HTR-8/SVneo (cell line): Measurements from ENCODE around the gene SMIM20.
A peak's percentile ranks its signal among the peaks of the same experiment; 100 is the strongest.

Source experiments
- DNase-seq: peaks from one replicate; pipeline ENCODE4 v3.0.0; 2011; ENCODE audit warnings: low spot score, mixed read lengths; ENCODE audit not compliant: insufficient read length
- FAIRE-seq: peaks from 2 replicates; lab custom pipeline; 2011; peaks lifted over from hg19 to GRCh38; lab: Jason Lieb, UNC

The SMIM20 gene

DNA sequence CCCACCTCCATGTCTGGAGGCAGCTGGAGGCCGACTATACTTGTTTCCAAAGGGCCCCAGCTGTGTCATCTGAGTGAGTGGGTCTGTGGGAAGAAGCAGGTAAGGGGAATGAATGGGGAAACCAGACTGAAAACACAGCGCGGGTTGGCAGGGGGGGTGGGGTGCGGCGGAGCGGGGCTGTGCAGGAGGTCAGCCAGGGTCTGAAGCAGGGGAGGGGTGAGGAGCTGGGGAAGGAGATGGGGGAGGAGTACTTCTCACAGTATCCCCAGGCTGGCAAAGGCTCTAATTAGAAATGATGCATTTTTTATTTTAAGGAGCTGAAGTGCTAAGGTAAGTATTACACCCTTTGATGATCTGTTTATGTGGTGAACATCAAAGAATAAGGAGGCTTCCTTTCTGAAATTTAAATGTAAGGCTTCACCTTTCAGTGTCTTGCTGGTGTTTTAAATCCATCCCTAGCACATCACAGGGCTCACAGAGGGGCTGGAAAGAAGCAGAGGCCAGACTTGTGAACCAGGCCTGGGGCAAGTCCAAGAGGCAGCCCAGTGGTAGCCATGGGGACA, 37.5 kb downstream of the SMIM20 start:
- no peak for DNase-seq
- no peak for FAIRE-seq

GRCh38 chr4:25953740-25954139, 39.7 kb downstream of the SMIM20 start:
- no peak for FAIRE-seq
- peak; percentile 18 for DNase-seq

- no peak for DNase-seq
- FAIRE-seq, result no peak
These were observed 40.4 kb downstream of the SMIM20 start for GRCh38 chr4:25954293-25954904.

DNA sequence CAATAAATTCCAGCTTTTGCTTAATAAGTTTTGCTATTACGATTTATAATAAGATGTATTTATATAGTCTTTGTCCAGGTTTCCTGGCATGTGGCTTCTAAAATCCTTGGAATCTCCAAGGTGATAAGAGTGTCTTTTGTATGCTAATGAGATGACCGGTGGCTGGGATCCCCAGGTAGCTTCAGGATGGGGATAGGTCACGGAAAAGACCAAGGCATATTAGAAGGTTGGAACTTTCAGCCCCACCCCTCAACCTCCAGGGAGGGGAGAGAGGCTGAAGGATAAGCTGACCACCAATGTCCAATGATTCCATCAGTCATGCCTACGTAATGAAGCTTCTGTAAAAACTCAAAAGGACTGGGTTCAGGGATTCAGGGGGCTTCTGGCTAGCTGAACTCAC, 41.7 kb downstream of the SMIM20 start:
- DNase-seq (no peak), FAIRE-seq (no peak)

- DNase-seq, result no peak
- no peak for FAIRE-seq
These were observed 42.2 kb downstream of the SMIM20 start for GRCh38 chr4:25956260-25956659.

- DNase-seq, result no peak
- no peak for FAIRE-seq
These were observed 44.1 kb downstream of the SMIM20 start for GRCh38 chr4:25958110-25958509.

DNA sequence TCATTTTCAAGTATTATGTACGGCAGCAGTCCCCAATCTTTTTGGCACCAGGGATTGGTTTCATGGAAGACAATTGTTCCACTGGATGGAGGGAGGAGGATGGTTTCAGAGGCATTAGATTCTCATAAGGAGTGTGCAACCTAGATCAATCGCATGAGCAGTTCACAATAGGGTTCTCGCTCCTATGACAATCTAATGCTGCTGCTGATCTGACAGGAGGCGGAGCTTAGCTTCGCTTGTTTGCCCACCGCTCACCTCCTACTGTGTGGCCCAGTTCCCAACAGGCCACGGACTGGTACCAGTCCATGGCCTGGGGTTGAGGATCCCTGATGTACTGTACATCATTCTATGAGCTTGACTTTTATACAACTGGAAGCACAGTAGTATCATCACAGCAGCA, 48.4 kb downstream of the SMIM20 start:
- DNase-seq (no peak), FAIRE-seq (no peak)

DNA sequence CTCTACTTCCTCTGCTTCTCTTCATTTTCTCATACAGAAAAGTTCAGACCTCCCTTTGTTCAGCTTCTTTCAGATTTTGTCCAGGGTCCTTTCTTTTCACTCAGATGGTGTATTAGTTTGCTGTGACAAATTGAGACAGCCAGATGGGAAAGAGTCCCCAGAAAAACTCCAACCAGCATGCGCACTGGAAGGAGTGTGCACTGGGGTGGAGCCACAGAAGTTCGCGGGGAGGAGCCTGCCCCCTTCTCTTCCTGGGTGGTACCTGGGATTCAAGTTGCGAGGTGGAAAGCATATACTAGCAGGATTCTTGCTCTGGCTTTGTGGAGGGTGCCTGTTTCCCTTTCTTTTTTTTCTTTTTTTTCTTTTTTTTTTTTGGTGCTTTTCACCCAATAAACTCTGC, 51.6 kb downstream of the SMIM20 start:
- DNase-seq, result no peak
- FAIRE-seq, result no peak

DNA sequence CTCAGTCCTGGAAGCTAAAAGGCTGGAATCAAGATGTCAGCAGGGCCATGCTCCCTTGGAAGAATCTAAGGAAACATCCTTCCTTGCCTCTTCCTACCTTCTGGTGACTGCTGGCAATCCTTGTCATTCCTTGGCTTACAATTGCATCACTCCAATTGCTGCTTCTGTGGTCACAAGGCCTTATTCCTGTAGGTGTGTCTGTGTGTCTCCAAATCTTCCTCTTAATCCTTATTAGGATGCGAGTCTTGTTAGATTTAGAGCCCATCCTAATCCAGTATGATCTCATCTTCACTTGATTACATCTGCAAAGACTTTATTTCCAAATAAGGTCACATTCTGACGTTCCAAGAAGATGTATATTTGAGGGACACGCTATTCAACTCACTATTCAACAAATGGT, 52.2 kb downstream of the SMIM20 start:
- FAIRE-seq (no peak), DNase-seq (no peak)

DNA sequence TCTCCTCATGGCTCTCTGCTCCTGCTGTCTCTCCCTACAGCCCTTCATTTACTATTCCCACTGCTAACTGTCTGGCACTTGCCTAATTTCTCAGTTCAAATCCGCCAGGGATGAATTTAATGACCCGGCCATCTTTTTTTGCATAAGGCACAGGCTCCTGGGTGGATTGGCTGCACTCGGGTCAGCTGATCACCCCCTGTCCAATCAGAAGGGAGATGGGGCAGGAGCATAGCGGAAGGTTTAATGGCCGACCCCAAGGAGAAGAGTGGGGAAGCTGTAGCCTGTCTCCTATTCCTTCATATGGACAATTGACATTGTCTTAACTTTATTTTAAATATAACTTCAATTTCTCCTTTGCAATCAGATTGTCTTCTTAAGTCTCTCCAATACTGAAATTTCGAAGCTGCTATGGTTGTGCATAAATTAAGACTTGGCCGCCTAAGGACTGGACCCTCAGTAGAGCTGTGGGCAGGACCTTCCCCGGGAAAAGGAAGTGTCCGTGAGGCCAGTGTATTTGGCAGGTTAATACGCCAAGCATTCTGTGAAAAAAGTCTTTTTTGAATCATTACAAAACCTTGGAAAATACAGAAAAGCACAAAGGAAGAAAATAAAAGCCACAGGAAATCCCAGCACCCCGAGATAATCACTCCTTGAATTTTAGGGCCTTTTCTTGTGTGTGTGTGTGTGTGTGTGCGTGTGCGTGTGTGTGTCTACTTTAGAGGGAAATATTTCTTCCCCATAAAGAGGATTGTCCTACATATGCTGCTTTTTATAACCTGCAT, 55.5 kb downstream of the SMIM20 start:
- DNase-seq, result no peak
- FAIRE-seq, result no peak

- DNase-seq, result no peak
These were observed 56.2 kb downstream of the SMIM20 start for GRCh38 chr4:25970226-25970675.

GRCh38 chr4:25970691-25971432, 56.8 kb downstream of the SMIM20 start:
- DNase-seq (no peak), FAIRE-seq (no peak)

More at GRCh38 chr4:25970226-25970675, 56.2 kb downstream of the SMIM20 start:
- no peak for FAIRE-seq

DNA sequence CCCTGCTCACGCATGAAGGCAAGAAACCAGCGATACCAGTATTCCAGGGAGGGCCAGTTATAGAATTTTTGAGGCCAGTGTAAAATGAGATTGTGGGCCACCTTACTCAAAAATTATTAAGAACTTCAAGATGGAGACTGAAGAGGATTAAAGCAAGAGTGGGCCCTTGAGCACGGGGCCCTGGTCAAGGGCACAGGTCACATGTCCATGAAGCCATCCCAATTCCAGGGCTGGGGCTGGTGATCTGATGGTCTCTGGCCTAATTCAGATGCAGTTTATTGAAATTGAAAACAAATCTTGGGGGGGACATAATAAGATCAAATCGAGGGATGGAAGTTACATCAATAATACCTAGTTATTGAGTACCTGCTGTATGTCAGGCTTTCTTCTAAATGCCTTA, 58.3 kb downstream of the SMIM20 start:
- no peak for FAIRE-seq
- no peak for DNase-seq

GRCh38 chr4:25972984-25973745, 59.1 kb downstream of the SMIM20 start:
- DNase-seq, result no peak
- FAIRE-seq, result no peak

- FAIRE-seq, result no peak
- DNase-seq, result no peak
These were observed 62.8 kb downstream of the SMIM20 start for GRCh38 chr4:25976780-25977179.

- FAIRE-seq (no peak), DNase-seq (no peak)
These were observed 63.6 kb downstream of the SMIM20 start for GRCh38 chr4:25977397-25978170.

- FAIRE-seq, result no peak
- no peak for DNase-seq
These were observed 64.3 kb downstream of the SMIM20 start for GRCh38 chr4:25978327-25978726.
